Measurements from ENCODE around the gene SYNGR2.

SYNGR2 gene

GRCh38 chr17:78173097-78173715, 4.8 kb downstream of the SYNGR2 start:
- DNase-seq: peak; percentile 69

GRCh38 chr17:78174346-78174869, 6.0 kb downstream of the SYNGR2 start:
- DNase-seq: peak; percentile 91

GRCh38 chr17:78174870-78175642, 6.7 kb downstream of the SYNGR2 start:
- no peak for DNase-seq

GRCh38 chr17:78175643-78175981, 7.2 kb downstream of the SYNGR2 start:
- no peak for DNase-seq

- DNase-seq: peak; percentile 80
Observed at GRCh38 chr17:78176548-78177025, 8.2 kb downstream of the SYNGR2 start.

GRCh38 chr17:78179372-78179771, 11.0 kb downstream of the SYNGR2 start:
- DNase-seq: peak; percentile 89

- peak; percentile 48 for DNase-seq
Observed at GRCh38 chr17:78180083-78180482, 11.7 kb downstream of the SYNGR2 start.

GRCh38 chr17:78180508-78180907, 12.1 kb downstream of the SYNGR2 start:
- no peak for DNase-seq

GRCh38 chr17:78182504-78182903, 14.1 kb downstream of the SYNGR2 start:
- DNase-seq: no peak

- DNase-seq: no peak
Observed at GRCh38 chr17:78183916-78184315, 15.5 kb downstream of the SYNGR2 start.

- no peak for DNase-seq
Observed at GRCh38 chr17:78184351-78184750, 16.0 kb downstream of the SYNGR2 start.

- no peak for DNase-seq
Observed at GRCh38 chr17:78184868-78185267, 16.5 kb downstream of the SYNGR2 start.

- peak; percentile 62 for DNase-seq
Observed at GRCh38 chr17:78185981-78186691, 17.8 kb downstream of the SYNGR2 start.

- peak; percentile 98 for DNase-seq
Observed at GRCh38 chr17:78186692-78187595, 18.6 kb downstream of the SYNGR2 start, which contains the start of the genes AFMID and TK1. AFMID (plus strand) TSS chr17:78187362; CDS start chr17:78187371, 9 bp downstream. TK1 (minus strand) TSS chr17:78187052; CDS start chr17:78186994, 58 bp downstream.

- no peak for DNase-seq
Observed at GRCh38 chr17:78196716-78197115, 28.3 kb downstream of the SYNGR2 start.

GRCh38 chr17:78197147-78197832, 28.9 kb downstream of the SYNGR2 start:
- no peak for DNase-seq

- no peak for DNase-seq
Observed at GRCh38 chr17:78200451-78200850, 32.1 kb downstream of the SYNGR2 start.

GRCh38 chr17:78202666-78203065, 34.3 kb downstream of the SYNGR2 start:
- no peak for DNase-seq

GRCh38 chr17:78204387-78205123, 36.2 kb downstream of the SYNGR2 start:
- DNase-seq: no peak

GRCh38 chr17:78205124-78205775, 36.9 kb downstream of the SYNGR2 start:
- DNase-seq: no peak

Data from suppressor macrophage treated with lipopolysaccharide for 4 hours (primary cell).